HEK293T (cell line): ENCODE measurements around the gene PPFIA3.

Source experiments
- CTCF ChIA-PET: fragments of 350-600 bp; formaldehyde crosslinking; extraction: SDS; loops from one replicate; lab custom pipeline; 2021; ENCODE audit warnings: antibody characterized with exemption, inconsistent platforms; lab: Yijun Ruan, JAX
- POLR2A ChIA-PET: fragments of 350-600 bp; formaldehyde crosslinking; extraction: SDS; loops from one replicate; lab custom pipeline; 2020; ENCODE audit warnings: antibody characterized with exemption, inconsistent platforms; lab: Yijun Ruan, JAX
- DNase-seq: peaks from one replicate; pipeline ENCODE4 v3.0.0; 2012; ENCODE audit warnings: mixed read lengths; ENCODE audit errors: extremely low spot score
- ARNT ChIP-seq: fragments of 450-650 bp; IDR thresholded peaks from 2 replicates; pipeline ENCODE4 v1.6.1; 2017; ENCODE audit warnings: mild to moderate bottlenecking
- BHLHE40 ChIP-seq: fragments of 450-650 bp; IDR thresholded peaks from 2 replicates; pipeline ENCODE4 v1.6.1; 2016; ENCODE audit warnings: mild to moderate bottlenecking, moderate library complexity, borderline replicate concordance
- CTBP1 ChIP-seq: fragments of 450-650 bp; IDR thresholded peaks from 2 replicates; pipeline ENCODE4 v1.6.1; 2016; ENCODE audit warnings: borderline replicate concordance
- ELF4 ChIP-seq: fragments of 450-650 bp; IDR thresholded peaks from 2 replicates; pipeline ENCODE4 v1.6.1; 2017; ENCODE audit warnings: antibody characterized with exemption
- FOXA1 ChIP-seq: fragments of 450-650 bp; IDR thresholded peaks from 2 replicates; pipeline ENCODE4 v1.6.1; 2016; ENCODE audit warnings: mild to moderate bottlenecking
- FOXK2 ChIP-seq: fragments of 450-650 bp; IDR thresholded peaks from 2 replicates; pipeline ENCODE4 v1.6.1; 2016; ENCODE audit warnings: mild to moderate bottlenecking
- FOXM1 ChIP-seq: fragments of 450-650 bp; IDR thresholded peaks from 2 replicates; pipeline ENCODE4 v1.6.1; 2017; ENCODE audit warnings: mild to moderate bottlenecking, borderline replicate concordance
- HDGF ChIP-seq: fragments of 450-650 bp; IDR thresholded peaks from 2 replicates; pipeline ENCODE4 v1.6.1; 2017; ENCODE audit warnings: antibody characterized with exemption, borderline replicate concordance
- L3MBTL2 ChIP-seq: fragments of 450-650 bp; conservative IDR thresholded peaks from 2 replicates; pipeline ENCODE4 v1.6.1; 2016; ENCODE audit warnings: mild to moderate bottlenecking
- LEF1 ChIP-seq: fragments of 450-650 bp; IDR thresholded peaks from 2 replicates; pipeline ENCODE4 v1.6.1; 2017; ENCODE audit warnings: mild to moderate bottlenecking, borderline replicate concordance
- NFRKB ChIP-seq: fragments of 450-650 bp; IDR thresholded peaks from 2 replicates; pipeline ENCODE4 v1.6.1; 2016; ENCODE audit warnings: mild to moderate bottlenecking, moderate library complexity
- PKNOX1 ChIP-seq: fragments of 450-650 bp; IDR thresholded peaks from 2 replicates; pipeline ENCODE4 v1.6.1; 2016
- SP1 ChIP-seq: fragments of 450-650 bp; IDR thresholded peaks from 2 replicates; pipeline ENCODE4 v1.6.1; 2017
- SUZ12 ChIP-seq: fragments of 450-650 bp; IDR thresholded peaks from 2 replicates; pipeline ENCODE4 v1.6.1; 2016; ENCODE audit warnings: mild to moderate bottlenecking
- TARDBP ChIP-seq: fragments of 450-650 bp; IDR thresholded peaks from 2 replicates; pipeline ENCODE4 v1.6.1; 2016
- ZNF384 ChIP-seq: fragments of 450-650 bp; IDR thresholded peaks from 2 replicates; pipeline ENCODE4 v1.6.1; 2016

PPFIA3 gene

DNA sequence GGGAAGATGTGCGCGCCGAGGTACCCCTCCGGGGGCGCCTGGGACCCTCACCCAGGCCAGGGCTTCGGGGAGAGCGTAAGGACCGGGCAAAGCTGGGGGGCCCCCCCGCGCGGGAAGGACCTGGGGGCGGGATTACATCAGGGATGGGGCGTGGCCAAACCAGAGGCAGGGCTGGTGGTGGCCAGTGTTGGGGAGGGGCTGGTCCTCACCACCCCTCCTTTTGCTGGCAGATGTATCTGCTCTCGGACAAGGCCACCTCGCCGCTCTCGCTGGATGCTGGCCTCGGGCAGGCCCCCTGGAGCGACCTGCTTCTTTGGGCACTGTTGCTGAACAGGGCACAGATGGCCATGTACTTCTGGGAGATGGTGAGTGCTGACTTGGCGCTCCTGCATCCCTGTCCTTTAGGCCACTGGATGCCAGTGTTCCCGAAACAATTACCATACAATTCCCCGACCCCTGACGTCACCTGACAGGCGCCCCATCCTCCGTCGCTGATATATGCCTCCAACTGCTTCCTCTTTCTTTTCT is 63.6 kb downstream of the PPFIA3 start:
- TF ChIP-seq LEF1 (no peak), CTBP1 (no peak), ARNT (no peak), SP1 (no peak), PKNOX1 (no peak), BHLHE40 (no peak), NFRKB (no peak), FOXA1 (no peak), FOXK2 (no peak), L3MBTL2 (no peak), FOXM1 (no peak), HDGF (no peak), SUZ12 (no peak), TARDBP (no peak)
- CTCF ChIA-PET = interaction anchor here (1.6 kb wide), 1 partner anchor 16 kb away, joined by 3 read pairs; no protein-coding TSS in a partner anchor
- DNase-seq = peak; percentile 4
- POLR2A ChIA-PET = no interaction called here

GRCh38 chr19:49186108-49186507 is 66.8 kb downstream of the PPFIA3 start:
- ChIA-PET POLR2A (no interaction called here), CTCF (interaction anchor here (1.3 kb wide), 2 partner anchors 81 to 88 kb away, joined by 4 to 7 read pairs; no protein-coding TSS in a partner anchor)
- DNase-seq = no peak
- no peak for TF ChIP-seq FOXM1

DNA sequence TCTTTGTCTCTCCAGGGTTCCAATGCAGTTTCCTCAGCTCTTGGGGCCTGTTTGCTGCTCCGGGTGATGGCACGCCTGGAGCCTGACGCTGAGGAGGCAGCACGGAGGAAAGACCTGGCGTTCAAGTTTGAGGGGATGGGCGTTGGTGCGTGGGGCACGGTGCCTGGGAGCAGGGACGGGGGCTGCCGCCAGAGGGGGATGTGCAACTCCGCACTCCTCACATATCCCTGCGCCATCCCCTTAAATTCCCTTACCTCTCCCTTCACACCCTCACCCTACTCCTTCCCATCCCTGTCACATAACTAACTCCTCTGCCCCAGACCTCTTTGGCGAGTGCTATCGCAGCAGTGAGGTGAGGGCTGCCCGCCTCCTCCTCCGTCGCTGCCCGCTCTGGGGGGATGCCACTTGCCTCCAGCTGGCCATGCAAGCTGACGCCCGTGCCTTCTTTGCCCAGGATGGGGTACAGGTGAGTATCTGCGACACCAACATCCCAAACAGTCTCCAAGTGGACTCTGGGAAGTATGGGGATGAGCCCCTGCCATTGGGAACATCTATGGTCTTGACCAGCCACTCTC is 69.4 kb downstream of the PPFIA3 start:
- ChIA-PET CTCF (interaction anchor here (1.0 kb wide), 1 partner anchor 10 kb away, joined by 5 read pairs; no protein-coding TSS in a partner anchor), POLR2A (interaction anchor here (1.0 kb wide), 1 partner anchor 10 kb away, joined by 3 read pairs; no protein-coding TSS in a partner anchor)
- peak; percentile 3 for DNase-seq
- TF ChIP-seq NFRKB (no peak), BHLHE40 (no peak), SUZ12 (no peak), ZNF384 (no peak), FOXM1 (no peak), LEF1 (no peak), FOXA1 (no peak), FOXK2 (no peak), ARNT (no peak), SP1 (no peak), TARDBP (no peak), L3MBTL2 (no peak), PKNOX1 (no peak), HDGF (no peak)

- TF ChIP-seq ELF4 = no peak
- no peak for TF ChIP-seq SP1
- TF ChIP-seq FOXK2 = no peak
- TF ChIP-seq ARNT = no peak
- no peak for TF ChIP-seq LEF1
- no peak for TF ChIP-seq BHLHE40
- TF ChIP-seq SUZ12 = no peak
- no peak for TF ChIP-seq NFRKB
- TF ChIP-seq HDGF = no peak
- no peak for TF ChIP-seq L3MBTL2
- no peak for TF ChIP-seq CTBP1
- no peak for TF ChIP-seq FOXM1
- no peak for TF ChIP-seq ZNF384
- POLR2A ChIA-PET = interaction anchor here (1.0 kb wide), 1 partner anchor 9 kb away, joined by 3 read pairs; no protein-coding TSS in a partner anchor
- DNase-seq = peak; percentile 1
- CTCF ChIA-PET = interaction anchor here (1.0 kb wide), 1 partner anchor 9 kb away, joined by 5 read pairs; no protein-coding TSS in a partner anchor
Measured at GRCh38 chr19:49189259-49189658, 69.9 kb downstream of the PPFIA3 start.

GRCh38 chr19:49190781-49191180 is 71.4 kb downstream of the PPFIA3 start:
- no peak for DNase-seq
- POLR2A ChIA-PET = no interaction called here
- TF ChIP-seq NFRKB (no peak), ELF4 (no peak), CTBP1 (no peak), LEF1 (no peak), FOXA1 (no peak), ZNF384 (no peak), SP1 (no peak), L3MBTL2 (no peak), ARNT (no peak)
- CTCF ChIA-PET = interaction anchor here (1.1 kb wide), 1 partner anchor 8 kb away, joined by 3 read pairs; no protein-coding TSS in a partner anchor

DNA sequence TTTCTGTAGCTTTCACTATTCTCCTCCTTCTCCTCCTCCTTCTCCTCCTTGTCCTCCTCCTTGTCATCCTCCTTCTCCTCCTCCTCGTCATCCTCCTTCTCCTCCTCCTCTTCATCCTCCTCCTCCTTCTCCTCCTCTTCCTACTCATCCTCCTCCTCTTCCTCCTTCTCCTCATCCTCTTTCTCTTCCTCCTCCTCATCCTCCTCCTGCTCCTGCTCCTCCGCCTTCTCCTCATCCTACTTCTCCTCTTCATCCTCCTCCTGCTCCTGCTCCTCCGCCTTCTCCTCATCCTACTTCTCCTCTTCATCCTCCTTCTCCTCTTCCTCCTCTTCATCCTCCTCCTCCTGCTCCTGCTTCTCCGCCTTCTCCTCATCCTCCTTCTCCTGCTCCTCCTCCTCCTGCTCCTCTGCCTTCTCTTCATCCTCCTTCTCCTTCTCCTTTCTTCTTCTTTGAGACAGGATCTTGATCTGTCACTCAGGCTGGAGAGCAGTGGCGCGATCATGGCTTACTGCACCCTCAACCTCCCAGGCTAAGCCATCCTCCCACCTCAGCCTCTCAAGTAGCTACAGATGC is 74.6 kb downstream of the PPFIA3 start:
- ChIA-PET CTCF (interaction anchor here (0.5 to 0.7 kb wide), 3 partner anchors 25 to 162 kb away, joined by 3 to 5 read pairs (median 4); partner anchors contain the start of gene CGB2), POLR2A (no interaction called here)
- no peak for TF ChIP-seq LEF1
- TF ChIP-seq ARNT = no peak
- no peak for TF ChIP-seq BHLHE40
- TF ChIP-seq ELF4 = no peak
- no peak for TF ChIP-seq FOXK2
- TF ChIP-seq SP1 = no peak
- no peak for TF ChIP-seq PKNOX1
- TF ChIP-seq NFRKB = no peak
- TF ChIP-seq L3MBTL2 = no peak
- DNase-seq = no peak
